A549 (cell line): ENCODE measurements around the gene ERBB2. TPM values are rescaled to one million over a fixed set of nuclear protein-coding genes. Genes with fewer than 3 reads are reported as not detected.
A peak's percentile ranks its signal among the peaks of the same experiment; 100 is the strongest.
"Not testable (repeated sequence)": the region's sequence is repeated elsewhere in the genome, so short reads cannot be mapped to it uniquely, and the experiment has no call there.

ENCODE experiments used
- ATAC-seq, 2 experiments: fragments of 200-7000 bp in 1 of 2; fragments of >200 bp in 1 of 2; cut with Nextera tagmentation in 1 of 2; cut with Tn5 transposase in 1 of 2; 3 replicates each; pipeline versions ENCODE4 v1.8.0 to v1.9.1; 2018 to 2020; ENCODE audit warnings: mild to moderate bottlenecking in 1 of 2, moderate library complexity in 1 of 2
- CTCF ChIA-PET: fragments of 300-600 bp; sonication (Branson Sonifier 250); formaldehyde crosslinking; extraction: SDS; loops from one replicate; lab custom pipeline; 2021; ENCODE audit warnings: antibody characterized with exemption, inconsistent platforms; lab: Yijun Ruan, JAX
- POLR2A ChIA-PET: fragments of 350-600 bp; formaldehyde crosslinking; extraction: SDS; loops from one replicate; lab custom pipeline; 2021; ENCODE audit warnings: antibody characterized with exemption, inconsistent platforms; lab: Yijun Ruan, JAX
- DNase-seq, 2 experiments: peaks; one replicate each; pipeline versions ENCODE4 v3.0.0 to v3.0.0-alpha.2; 2011 to 2016; ENCODE audit warnings: low read depth in 1 of 2, low spot score in 1 of 2
- FAIRE-seq: peaks from 2 replicates; lab custom pipeline; 2011; peaks lifted over from hg19 to GRCh38; lab: Jason Lieb, UNC
- H3K27ac ChIP-seq, 2 experiments: fragments of >200 bp; sonication (Bioruptor Twin); formaldehyde crosslinking; 3 replicates each; pipeline ENCODE4 v1.5.1; 2016 to 2017
- H3K4me1 ChIP-seq: fragments of >200 bp; sonication (Bioruptor Twin); formaldehyde crosslinking; 3 replicates; pipeline ENCODE4 v1.6.1; 2016
- H3K4me2 ChIP-seq: fragments of >200 bp; sonication (Bioruptor Twin); formaldehyde crosslinking; 3 replicates; pipeline ENCODE4 v1.6.1; 2016
- H3K4me3 ChIP-seq: fragments of >200 bp; sonication (Bioruptor Twin); formaldehyde crosslinking; 3 replicates; pipeline ENCODE4 v1.5.1; 2016
- H3K9me3 ChIP-seq: fragments of >200 bp; sonication (Bioruptor Twin); formaldehyde crosslinking; 3 replicates; pipeline ENCODE4 v1.6.1; 2016
- CBX2 ChIP-seq: fragments of 200-600 bp; sonication (generic); IDR thresholded peaks from 2 replicates; pipeline ENCODE4 v1.6.1; 2016; ENCODE audit warnings: low read depth, mild to moderate bottlenecking, borderline replicate concordance
- CHD4 ChIP-seq: fragments of 200-600 bp; sonication (generic); IDR thresholded peaks from 2 replicates; pipeline ENCODE4 v1.6.1; 2016; ENCODE audit warnings: antibody characterized with exemption, mild to moderate bottlenecking, borderline replicate concordance
- FOSB ChIP-seq: fragments of 250-450 bp; sonication (Bioruptor Pico); IDR thresholded peaks from 2 replicates; pipeline ENCODE4 v1.5.0; 2020; ENCODE audit warnings: mild to moderate bottlenecking, moderate library complexity
- FOSL2 ChIP-seq, 2 experiments: fragments of 450-650 bp in 1 of 2; fragments of >200 bp in 1 of 2; sonication (Bioruptor Twin) in 1 of 2; formaldehyde crosslinking; IDR thresholded peaks; 2 replicates each; pipeline versions ENCODE4 v1.5.0 to v1.6.1; 2016 to 2020; ENCODE audit warnings: mild to moderate bottlenecking in 1 of 2, moderate library complexity in 1 of 2
- HEYL ChIP-seq: fragments of 250-450 bp; sonication (Bioruptor Pico); IDR thresholded peaks from 2 replicates; pipeline ENCODE4 v1.8.0; 2021; ENCODE audit warnings: mild to moderate bottlenecking, moderate library complexity
- HOXA7 ChIP-seq: fragments of 250-450 bp; sonication (Bioruptor Pico); IDR thresholded peaks from 2 replicates; pipeline ENCODE4 v1.5.0; 2020; ENCODE audit warnings: mild to moderate bottlenecking, moderate library complexity
- HOXB13 ChIP-seq: fragments of 250-450 bp; sonication (Bioruptor Pico); IDR thresholded peaks from 2 replicates; pipeline ENCODE4 v1.5.0; 2020; ENCODE audit warnings: low read depth, mild to moderate bottlenecking, moderate library complexity
- HOXB5 ChIP-seq: fragments of 250-450 bp; sonication (Bioruptor Pico); IDR thresholded peaks from 2 replicates; pipeline ENCODE4 v1.5.0; 2020; ENCODE audit warnings: mild to moderate bottlenecking, moderate library complexity
- JUN ChIP-seq, 2 experiments: fragments of >200 bp; sonication (Bioruptor Twin); formaldehyde crosslinking; IDR thresholded peaks; 2 replicates in 1 of 2; 3 replicates in 1 of 2; pipeline ENCODE4 v1.6.1; 2016 to 2017
- NFE2L2 ChIP-seq: fragments of 150-350 bp; conservative IDR thresholded peaks from 2 replicates; pipeline ENCODE4 v1.6.1; 2014; ENCODE audit warnings: low read length
- PHF8 ChIP-seq: fragments of 200-600 bp; sonication (generic); IDR thresholded peaks from 2 replicates; pipeline ENCODE4 v1.6.1; 2016; ENCODE audit warnings: low read depth, mild to moderate bottlenecking, antibody characterized with exemption, moderate library complexity, borderline replicate concordance
- RAD21 ChIP-seq, 2 experiments: fragments of >200 bp in 1 of 2; sonication (Bioruptor Twin) in 1 of 2; formaldehyde crosslinking in 1 of 2; IDR thresholded peaks in 1 of 2; conservative IDR thresholded peaks in 1 of 2; 2 replicates in 1 of 2; 3 replicates in 1 of 2; pipeline ENCODE4 v1.6.1; 2012 to 2018; ENCODE audit warnings: inconsistent platforms in 1 of 2
- RFX5 ChIP-seq: fragments of 450-650 bp; IDR thresholded peaks from 2 replicates; pipeline ENCODE4 v1.7.1; 2014; ENCODE audit warnings: antibody characterized with exemption, mild to moderate bottlenecking, moderate library complexity
- RNF2 ChIP-seq: fragments of 200-600 bp; sonication (generic); IDR thresholded peaks from 2 replicates; pipeline ENCODE4 v1.6.1; 2016; ENCODE audit warnings: low read depth, mild to moderate bottlenecking, antibody characterized with exemption, moderate library complexity, borderline replicate concordance
- SMC3 ChIP-seq: fragments of >200 bp; sonication (Bioruptor Twin); formaldehyde crosslinking; IDR thresholded peaks from 3 replicates; pipeline ENCODE4 v1.6.1; 2018; ENCODE audit warnings: inconsistent platforms
- ZFP36 ChIP-seq: fragments of 450-650 bp; IDR thresholded peaks from 2 replicates; pipeline ENCODE4 v1.6.1; 2014; ENCODE audit warnings: borderline replicate concordance; ENCODE audit not compliant: partially characterized antibody
- ZSCAN20 ChIP-seq: fragments of 250-450 bp; sonication (Bioruptor Pico); IDR thresholded peaks from 2 replicates; pipeline ENCODE4 v1.8.0; 2022; ENCODE audit warnings: mild to moderate bottlenecking, moderate library complexity
- WGBS: methylation state at CpG from one replicate; pipeline ENCODE4 v1.1.6; 2017; ENCODE audit errors: missing lambda C conversion rate; 5-methylcytosine and 5-hydroxymethylcytosine counted together
- polyA plus RNA-seq, 4 experiments: library from polyadenylated mRNA; depleted of rRNA in 3 of 4; stranded (reverse); fragments of >200 nt; fragmentation: RNase III in 1 of 4; extraction: RNeasy Plus Mini Kit Qiagen cat#74134 plus additional on column Dnase treatment in 1 of 4; gene quantifications; 2 replicates in 3 of 4; 3 replicates in 1 of 4; pipeline ENCODE4 v1.2.3, GENCODE V29; 2011 to 2017
- TF ChIP-seq, protein P1 (sequence below): fragments of >200 bp; sonication (Bioruptor Twin); formaldehyde crosslinking; IDR thresholded peaks from 2 replicates; pipeline ENCODE4 v1.6.1; 2016
- TF ChIP-seq, protein P2 (sequence below): fragments of 150-350 bp; IDR thresholded peaks from 2 replicates; pipeline ENCODE4 v1.6.1; 2014; ENCODE audit warnings: low read depth, mild to moderate bottlenecking, low read length
- TF ChIP-seq, protein P3 (sequence below): fragments of >200 bp; sonication (Bioruptor Twin); formaldehyde crosslinking; IDR thresholded peaks from 3 replicates; pipeline ENCODE4 v1.6.1; 2016

ERBB2 gene
- polyA plus RNA-seq, 2 of the 4 experiments (the other 2 are of a cell fraction): 22.4 to 32.0 TPM

- ChIA-PET CTCF (interaction anchor here (0.6 to 50.7 kb wide), 7 partner anchors 9 to 59 kb away, joined by 3 to 1391 read pairs (median 4); partner anchors contain the start of genes PGAP3, PNMT, PPP1R1B and STARD3), POLR2A (interaction anchor here (1.4 kb wide), 1 partner anchor 33 kb away, joined by 8 read pairs; the partner anchor contains the start of gene MIEN1)
- 78% methylated on average over 6 of the region's 6 CpGs for WGBS
- H3K4me2 ChIP-seq: no peak overlapping the region
- TF ChIP-seq JUN (IDR thresholded peaks at IDR 0.05) (no peak), FOSL2 (IDR thresholded peaks at IDR 0.05) (no peak), FOSL2 (CRISPR knock-in tag; IDR thresholded peaks at IDR 0.05) (no peak), CHD4 (no peak), HEYL (no peak)
- H3K9me3 ChIP-seq: no peaks in the 10 kb centered on the region
- H3K4me3 ChIP-seq: no peak overlapping the region
- FAIRE-seq (no peak), ATAC-seq (no peak), DNase-seq (no peak)
- peaks cover 28% of the 10 kb centered on the region for H3K4me1 ChIP-seq
- no peak overlapping the region for H3K27ac ChIP-seq
These were observed 3.1 kb upstream of the ERBB2 start for GRCh38 chr17:39696731-39697130.

DNA sequence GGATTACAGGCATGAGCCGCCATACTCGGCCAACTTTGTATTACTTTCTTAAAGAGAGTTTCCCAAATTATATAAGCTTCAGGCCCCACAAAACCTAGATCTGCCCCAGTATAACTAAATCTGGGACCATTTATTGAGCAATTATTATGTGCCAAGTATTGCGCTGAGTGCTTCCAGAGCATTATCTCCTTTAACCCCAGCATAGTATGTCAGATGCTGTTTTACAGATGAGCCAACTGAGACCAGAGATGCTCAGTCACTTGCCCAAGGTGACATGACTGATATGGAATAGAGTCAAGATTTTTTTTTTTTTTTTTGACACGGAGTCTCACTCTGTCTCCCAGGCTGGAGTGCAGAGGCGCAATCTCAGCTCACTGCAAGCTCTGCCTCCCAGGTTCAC is 1.9 kb upstream of the ERBB2 start:
- 95% methylated on average over 5 of the region's 5 CpGs for WGBS
- CTCF ChIA-PET: interaction anchor here (1.2 to 50.7 kb wide), 4 partner anchors 8 to 61 kb away, joined by 3 to 1391 read pairs (median 120); partner anchors contain the start of genes PNMT, PPP1R1B and STARD3
- peaks cover 41% of the 10 kb centered on the region for H3K4me1 ChIP-seq
- H3K4me2 ChIP-seq: no peak overlapping the region
- FAIRE-seq: no peak
- no peak for DNase-seq
- H3K9me3 ChIP-seq: no peaks in the 10 kb centered on the region
- ATAC-seq: no peak
- no peak for TF ChIP-seq JUN (IDR thresholded peaks at IDR 0.05)
- TF ChIP-seq, all 56 proteins: peak for 0
- POLR2A ChIA-PET: interaction anchor here (0.5 to 1.2 kb wide), 3 partner anchors 10 to 76 kb away, joined by 3 to 4 read pairs (median 3); partner anchors contain the start of gene PGAP3
- H3K27ac ChIP-seq: no peak overlapping the region
- H3K4me3 ChIP-seq: no peak overlapping the region

- not testable (repeated sequence) for H3K9me3 ChIP-seq, ATAC-seq, DNase-seq, FAIRE-seq
- Histone ChIP-seq H3K27ac (peak overlapping the region; percentile 79 to 97), H3K4me2 (peak overlapping the region; percentile 81), H3K4me1 (peaks cover 54% of the 10 kb centered on the region), H3K4me3 (peak overlapping the region; percentile 78)
- CTCF ChIA-PET: interaction anchor here (0.6 to 50.7 kb wide), 13 partner anchors 9 to 783 kb away, joined by 3 to 1391 read pairs (median 6); partner anchors contain the start of genes MIEN1, PGAP3, PNMT and PPP1R1B
- POLR2A ChIA-PET: interaction anchor here (0.9 to 2.7 kb wide), 9 partner anchors 9 to 47 kb away, joined by 3 to 60 read pairs (median 5); partner anchors contain the start of genes MIEN1 and PGAP3
- WGBS: 44% methylated on average over 11 of the region's 11 CpGs
These were observed 577 bp upstream of the ERBB2 start for GRCh38 chr17:39699157-39699817.

- peak overlapping the region; percentile 78 for H3K4me3 ChIP-seq
- CTCF ChIA-PET: interaction anchor here (0.6 to 50.7 kb wide), 16 partner anchors 8 to 63 kb away, joined by 3 to 1391 read pairs (median 6); partner anchors contain the start of genes MIEN1, PGAP3, PNMT and PPP1R1B
- no peak for TF ChIP-seq ZFP36
- no peak for TF ChIP-seq ZSCAN20 (CRISPR knock-in tag)
- no peak for TF ChIP-seq CHD4
- no peak for TF ChIP-seq CBX2
- TF ChIP-seq HOXB13 (CRISPR knock-in tag): no peak
- TF ChIP-seq RFX5: no peak
- TF ChIP-seq, protein P1, sequence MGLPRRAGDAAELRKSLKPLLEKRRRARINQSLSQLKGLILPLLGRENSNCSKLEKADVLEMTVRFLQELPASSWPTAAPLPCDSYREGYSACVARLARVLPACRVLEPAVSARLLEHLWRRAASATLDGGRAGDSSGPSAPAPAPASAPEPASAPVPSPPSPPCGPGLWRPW: no peak
- peak in 1 of 2 experiments; percentile 75; a peak in 2 of 5 replicates for TF ChIP-seq JUN (IDR thresholded peaks at IDR 0.05)
- TF ChIP-seq, protein P2, sequence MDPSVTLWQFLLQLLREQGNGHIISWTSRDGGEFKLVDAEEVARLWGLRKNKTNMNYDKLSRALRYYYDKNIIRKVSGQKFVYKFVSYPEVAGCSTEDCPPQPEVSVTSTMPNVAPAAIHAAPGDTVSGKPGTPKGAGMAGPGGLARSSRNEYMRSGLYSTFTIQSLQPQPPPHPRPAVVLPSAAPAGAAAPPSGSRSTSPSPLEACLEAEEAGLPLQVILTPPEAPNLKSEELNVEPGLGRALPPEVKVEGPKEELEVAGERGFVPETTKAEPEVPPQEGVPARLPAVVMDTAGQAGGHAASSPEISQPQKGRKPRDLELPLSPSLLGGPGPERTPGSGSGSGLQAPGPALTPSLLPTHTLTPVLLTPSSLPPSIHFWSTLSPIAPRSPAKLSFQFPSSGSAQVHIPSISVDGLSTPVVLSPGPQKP: no peak
- TF ChIP-seq RNF2: no peak; the same call in 1 of the 2 replicates
- TF ChIP-seq, protein P3, sequence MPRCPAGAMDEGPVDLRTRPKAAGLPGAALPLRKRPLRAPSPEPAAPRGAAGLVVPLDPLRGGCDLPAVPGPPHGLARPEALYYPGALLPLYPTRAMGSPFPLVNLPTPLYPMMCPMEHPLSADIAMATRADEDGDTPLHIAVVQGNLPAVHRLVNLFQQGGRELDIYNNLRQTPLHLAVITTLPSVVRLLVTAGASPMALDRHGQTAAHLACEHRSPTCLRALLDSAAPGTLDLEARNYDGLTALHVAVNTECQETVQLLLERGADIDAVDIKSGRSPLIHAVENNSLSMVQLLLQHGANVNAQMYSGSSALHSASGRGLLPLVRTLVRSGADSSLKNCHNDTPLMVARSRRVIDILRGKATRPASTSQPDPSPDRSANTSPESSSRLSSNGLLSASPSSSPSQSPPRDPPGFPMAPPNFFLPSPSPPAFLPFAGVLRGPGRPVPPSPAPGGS: 0 out of 3 replicates have a peak, but pooled peaks have one; percentile 8
- no peak for TF ChIP-seq HOXB5
- 0 out of 2 replicates have a peak, but pooled peaks have one; percentile 50 for TF ChIP-seq FOSB (CRISPR knock-in tag)
- no peak for TF ChIP-seq SMC3
- TF ChIP-seq FOSL2 (IDR thresholded peaks at IDR 0.05): no peak
- no peak for TF ChIP-seq FOSL2 (CRISPR knock-in tag; IDR thresholded peaks at IDR 0.05)
- no peak for TF ChIP-seq NFE2L2
- no peak for TF ChIP-seq HOXA7 (CRISPR knock-in tag)
- TF ChIP-seq RAD21 (conservative IDR thresholded peaks at IDR 0.05 in 1 of 2, IDR thresholded peaks at IDR 0.05 in 1 of 2): no peak
- peak; percentile 39; the same call in 1 of the 2 replicates for TF ChIP-seq PHF8
- peaks cover 59% of the 10 kb centered on the region for H3K4me1 ChIP-seq
- WGBS: 7% methylated on average over 24 of the region's 57 CpGs
- peak overlapping the region; percentile 79 to 97 for H3K27ac ChIP-seq
- no peaks in the 10 kb centered on the region for H3K9me3 ChIP-seq
- ATAC-seq (peak; percentile 51 to 62), FAIRE-seq (no peak), DNase-seq (peak in 1 of 2 experiments; percentile 66)
- peak overlapping the region; percentile 81 for H3K4me2 ChIP-seq
- POLR2A ChIA-PET: interaction anchor here (0.8 to 2.7 kb wide), 11 partner anchors 8 to 48 kb away, joined by 3 to 60 read pairs (median 4); partner anchors contain the start of genes MIEN1 and PGAP3
These were observed 504 bp downstream of the ERBB2 start for GRCh38 chr17:39700148-39700987.
